GM21717 (cell line): ENCODE results near the gene POR.
A peak's percentile ranks its signal among the peaks of the same experiment; 100 is the strongest.
"Not testable (repeated sequence)": the region's sequence is repeated elsewhere in the genome, so short reads cannot be mapped to it uniquely, and the experiment has no call there.

Experiments used
- ATAC-seq: cut with Tn5 transposase; IDR thresholded peaks from one replicate; pipeline ENCODE4 v1.9.1; 2021; ENCODE audit warnings: mild to moderate bottlenecking, moderate library complexity; ENCODE audit not compliant: unreplicated experiment

The POR gene

DNA sequence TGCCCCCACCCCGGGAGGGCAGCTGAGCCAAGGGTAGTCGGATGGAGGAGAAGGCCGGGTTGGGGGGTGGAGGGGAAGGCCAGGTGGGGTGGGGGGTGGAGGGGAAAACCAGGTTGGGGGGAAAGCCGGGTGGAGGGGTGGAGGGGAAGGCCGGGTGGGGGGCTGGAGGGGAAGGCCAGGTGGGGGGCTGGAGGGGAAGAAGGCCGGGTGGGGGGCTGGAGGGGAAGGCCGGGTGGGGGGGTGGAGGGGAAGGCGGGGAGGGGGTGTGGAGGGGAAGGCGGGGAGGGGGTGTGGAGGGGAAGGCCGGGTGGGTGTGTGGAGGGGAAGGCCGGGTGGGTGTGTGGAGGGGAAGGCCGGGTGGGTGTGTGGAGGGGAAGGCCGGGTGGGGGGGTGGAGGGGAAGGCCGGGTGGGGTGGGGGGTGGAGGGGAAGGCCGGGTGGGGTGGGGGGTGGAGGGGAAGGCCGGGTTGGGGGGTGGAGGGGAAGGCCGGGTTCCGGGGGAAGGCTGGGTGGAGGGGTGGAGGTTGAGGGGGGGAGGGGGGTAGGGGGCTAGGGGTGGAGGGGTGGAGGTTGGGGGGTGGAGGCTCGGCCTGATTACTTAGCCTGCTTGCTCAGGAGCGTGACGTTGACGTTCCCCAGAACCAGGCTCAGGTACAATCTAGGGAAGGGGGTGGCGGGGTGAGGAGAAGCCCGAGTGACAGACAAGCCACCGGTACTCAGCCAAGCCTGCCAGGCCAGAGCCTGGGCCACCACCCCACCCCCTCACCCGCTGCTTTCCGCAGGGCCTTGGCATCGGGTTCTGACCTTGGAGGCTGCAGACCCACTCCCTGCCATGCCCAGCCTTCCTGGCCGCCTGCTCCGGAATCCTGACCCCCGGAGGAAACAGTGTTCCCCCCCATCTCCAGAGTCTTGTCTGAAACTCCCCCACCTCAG, 73.9 kb downstream of the POR start:
- ATAC-seq = no peak

DNA sequence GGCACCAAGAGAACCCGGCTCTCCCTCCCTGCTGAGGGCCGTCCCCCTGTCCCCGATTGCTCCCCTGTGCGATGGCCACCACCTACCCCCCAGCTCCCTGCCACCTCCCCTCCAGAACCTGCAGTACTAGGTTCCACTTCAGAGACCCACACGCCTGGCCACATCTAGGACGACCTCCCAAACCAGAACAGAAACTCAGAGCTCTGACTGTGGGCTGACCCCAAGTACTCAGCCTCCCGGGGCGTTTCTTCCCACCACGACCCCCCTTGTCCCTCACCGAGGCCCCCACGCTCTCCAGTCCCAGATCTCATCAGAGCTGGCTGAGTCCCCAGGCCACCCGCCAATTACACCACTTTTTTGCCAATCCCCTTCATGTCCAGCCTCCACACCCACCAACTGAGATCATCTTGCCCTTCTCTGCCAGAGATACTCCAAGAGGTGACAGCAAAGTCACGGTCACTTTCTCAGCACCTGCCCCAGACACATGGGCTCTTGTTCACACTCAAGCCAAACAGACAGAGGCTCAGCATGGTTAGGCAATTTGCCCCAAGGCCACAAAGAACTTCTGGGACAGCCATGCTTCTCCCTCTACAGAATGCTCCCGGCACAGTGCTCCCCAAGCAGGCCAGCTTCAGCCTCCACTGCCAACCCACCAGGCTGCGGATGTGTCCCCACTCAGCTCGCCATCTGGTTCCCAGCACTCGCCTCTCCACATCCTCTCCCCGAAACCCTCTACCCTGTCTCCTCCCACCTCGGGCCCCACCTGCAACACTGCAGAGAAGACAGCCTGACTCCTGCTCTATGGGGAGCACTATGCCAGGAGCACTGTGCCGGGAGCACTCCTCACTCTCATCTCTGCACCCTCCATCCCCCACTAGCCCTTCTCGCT, 74.8 kb downstream of the POR start:
- no peak for ATAC-seq

DNA sequence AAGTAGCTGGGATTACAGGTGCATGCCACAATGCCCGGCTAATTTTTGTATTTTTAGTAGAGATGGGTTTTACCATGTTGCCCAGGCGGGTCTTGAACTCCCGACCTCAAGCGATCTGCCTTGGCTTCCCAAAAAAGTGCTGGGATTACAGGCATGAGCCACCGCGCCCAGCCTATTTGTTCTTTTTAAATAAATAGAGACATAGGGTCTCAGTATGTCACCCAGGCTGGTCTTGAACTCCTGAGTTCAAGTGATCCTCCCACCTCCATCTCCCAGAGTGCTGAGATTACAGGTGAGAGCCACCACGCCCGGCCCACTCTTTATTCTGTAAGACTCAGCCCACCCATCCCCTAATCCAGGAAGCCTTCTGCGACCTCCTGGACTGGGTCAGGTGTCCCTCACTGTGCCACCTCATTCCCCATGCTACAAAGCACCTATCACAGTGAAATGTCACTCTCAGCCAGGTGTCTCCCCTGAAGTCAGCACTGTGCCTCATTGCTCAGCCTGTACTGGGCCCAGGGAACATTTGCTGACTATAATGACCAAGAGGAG, 76.7 kb downstream of the POR start:
- ATAC-seq = no peak

DNA sequence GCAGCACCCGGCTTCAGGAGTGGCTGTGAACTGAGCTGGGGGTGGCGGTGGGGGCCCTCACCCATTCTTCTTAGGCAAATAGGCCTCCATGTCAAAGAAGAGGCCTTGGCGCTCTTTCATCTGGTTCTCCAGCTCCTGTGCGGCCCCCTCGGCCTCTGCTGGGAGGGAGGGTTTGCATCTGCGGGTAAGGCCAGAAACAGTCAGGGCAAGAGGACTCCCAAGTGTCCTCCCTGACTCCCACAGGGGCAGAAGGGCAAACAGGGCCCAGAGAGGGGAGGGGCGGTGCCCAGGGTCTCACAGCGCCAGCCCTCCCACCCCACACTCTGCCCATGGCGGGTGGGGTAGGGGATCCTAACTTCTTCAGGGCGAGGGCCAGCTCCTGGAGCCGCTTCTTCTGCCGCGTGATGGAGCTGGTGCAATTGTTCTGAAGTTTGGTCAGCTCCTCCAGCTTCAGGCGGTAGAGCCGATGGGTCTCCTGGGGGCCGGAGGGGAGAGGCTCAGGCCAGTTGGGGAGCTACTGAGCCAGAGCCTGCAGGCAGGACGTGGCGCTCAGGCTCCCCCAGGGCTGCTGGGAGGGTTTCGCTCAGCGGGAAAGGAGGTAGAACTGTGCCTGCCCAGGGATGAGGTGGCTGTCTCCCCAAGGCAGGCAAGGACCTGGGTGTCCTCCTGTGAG, 77.3 kb downstream of the POR start:
- ATAC-seq = no peak

GRCh38 chr7:75993689-75994387, 78.9 kb downstream of the POR start:
- no peak for ATAC-seq

DNA sequence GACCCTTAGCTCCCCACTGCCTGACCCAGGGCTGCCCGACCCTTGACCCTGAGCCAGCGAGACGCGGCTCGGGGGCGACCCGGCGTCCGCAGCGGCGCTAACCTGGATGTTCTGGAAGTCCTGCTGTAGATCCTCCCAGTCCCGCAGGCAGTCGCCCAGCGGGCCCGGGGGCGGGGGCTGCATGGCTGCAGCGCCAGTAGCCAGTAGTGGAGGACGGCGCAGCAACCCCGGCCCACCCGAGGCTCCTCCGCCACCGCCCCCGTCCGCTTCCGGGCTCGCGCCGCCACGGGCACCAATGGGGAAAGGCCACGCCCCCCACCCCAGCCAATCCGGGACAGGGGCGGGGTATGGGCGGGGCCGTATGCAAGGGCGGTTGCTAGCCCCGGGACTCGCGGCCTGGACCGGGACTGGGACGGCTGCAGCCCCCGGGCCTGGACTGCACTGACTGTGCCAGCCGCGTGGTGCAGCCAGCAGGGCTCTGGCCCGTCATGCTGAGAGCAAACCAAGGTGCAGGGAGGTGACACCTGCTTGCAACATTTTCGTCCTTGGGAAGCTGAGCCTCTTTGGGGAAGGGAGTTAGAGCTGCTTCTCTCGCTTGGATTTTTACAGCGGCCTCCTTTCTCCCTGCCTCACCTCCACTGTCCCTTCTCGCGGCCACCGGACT, 79.6 kb downstream of the POR start, which contains the start of gene TMEM120A:
Gene TMEM120A (minus strand): TSS at position 208 of the 664 bp plus-strand sequence. CDS start 25 bp downstream, at position 183.
- ATAC-seq = peak; percentile 88

- no peak for ATAC-seq
Observed at GRCh38 chr7:75995052-75995471, 80.1 kb downstream of the POR start.

DNA sequence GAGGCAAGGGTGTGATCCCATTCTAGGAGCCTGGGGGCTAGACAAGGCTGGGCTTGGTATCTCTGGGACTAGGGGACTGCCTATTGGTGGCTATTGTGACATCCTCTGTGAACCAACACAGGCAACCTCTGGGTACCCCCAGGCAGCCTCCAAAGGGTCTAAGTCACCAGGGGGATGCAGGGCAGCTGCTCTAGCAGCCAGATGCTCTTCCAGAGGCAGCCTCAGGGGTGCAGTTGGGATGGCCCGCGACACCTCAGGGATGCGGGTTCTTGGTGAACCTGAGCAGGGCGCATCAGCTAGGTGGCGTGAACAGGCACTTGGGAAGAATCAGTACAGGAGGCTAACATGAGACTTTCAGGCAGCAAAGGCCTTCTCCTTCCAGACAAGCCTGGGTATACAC, 81.0 kb downstream of the POR start:
- ATAC-seq = no peak

DNA sequence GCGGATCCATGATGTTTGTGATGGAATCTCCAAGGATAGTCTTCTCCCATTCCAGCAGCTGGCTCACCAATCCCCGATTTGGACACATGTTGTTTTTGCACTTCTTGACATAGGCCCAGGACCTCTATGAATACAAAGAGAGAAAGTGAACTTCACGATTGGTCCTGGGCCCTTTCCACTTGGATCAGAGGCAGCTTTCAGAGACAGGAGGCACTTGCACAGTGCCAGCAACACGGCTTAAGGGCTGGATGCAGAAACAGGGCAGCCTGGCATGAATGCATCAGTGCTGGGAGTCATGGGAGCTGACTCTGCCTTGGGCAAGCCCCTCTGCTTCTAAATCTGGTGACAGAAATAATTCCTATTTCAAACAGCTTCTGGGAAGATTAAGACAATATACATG, 81.5 kb downstream of the POR start:
- no peak for ATAC-seq

DNA sequence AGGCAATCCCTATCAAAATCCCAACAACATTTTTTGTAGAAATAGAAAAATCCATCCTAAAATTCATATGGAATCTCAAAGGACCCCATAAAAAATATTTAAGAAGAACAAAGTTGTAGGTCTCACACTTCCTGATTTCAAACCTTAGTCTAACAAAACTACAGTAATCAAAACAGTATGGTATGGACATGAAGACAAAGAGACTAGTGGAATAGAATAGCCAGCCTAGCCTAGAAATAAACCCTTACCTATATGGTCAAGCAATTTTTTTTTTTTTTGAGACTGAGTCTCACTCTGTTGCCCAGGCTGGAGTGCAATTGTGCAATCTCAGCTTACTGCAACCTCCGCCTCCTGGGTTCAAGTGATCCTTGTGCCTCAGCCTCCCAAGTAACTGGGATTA, 83.1 kb downstream of the POR start:
- ATAC-seq = no peak

DNA sequence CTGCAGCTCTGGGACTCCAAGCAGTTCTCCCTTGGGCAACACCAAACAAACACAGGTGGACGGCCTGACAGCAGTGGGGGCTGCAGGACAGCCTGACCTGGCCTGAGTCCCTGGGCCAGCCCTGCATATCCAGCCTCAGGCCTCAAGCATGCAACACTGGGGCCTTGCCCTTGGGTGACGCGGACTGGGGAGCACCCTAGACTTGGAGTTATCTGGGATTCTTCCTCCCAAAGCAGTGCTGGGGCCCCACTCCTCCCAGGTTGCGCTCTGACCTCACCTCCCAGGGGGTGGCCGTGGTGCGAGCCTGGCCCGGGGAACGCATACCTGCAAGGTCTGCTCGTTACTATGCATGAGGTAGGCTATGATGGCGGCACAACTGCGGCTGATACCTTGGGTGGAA, 85.6 kb downstream of the POR start:
- ATAC-seq = no peak

DNA sequence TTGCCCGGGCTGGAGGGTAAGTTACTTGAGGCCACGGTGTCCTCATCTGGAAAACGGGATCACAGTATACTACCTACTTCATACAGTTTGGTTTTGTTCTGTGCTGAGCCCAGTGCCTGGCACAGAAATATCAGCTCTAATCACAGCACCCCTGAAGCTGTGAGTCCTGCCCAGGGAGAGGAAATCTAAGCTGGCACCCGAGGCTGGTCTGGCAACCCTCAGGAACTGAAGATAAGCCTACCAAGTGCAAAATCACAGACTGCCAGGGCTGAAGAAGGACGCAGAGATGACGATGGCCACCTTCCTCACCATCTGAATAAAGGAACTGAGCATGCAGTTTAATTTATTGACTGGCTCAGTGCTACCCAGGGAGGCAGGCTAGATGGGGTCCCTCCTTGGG, 87.2 kb downstream of the POR start:
- no peak for ATAC-seq

GRCh38 chr7:76002822-76003221, 87.9 kb downstream of the POR start:
- ATAC-seq = no peak

DNA sequence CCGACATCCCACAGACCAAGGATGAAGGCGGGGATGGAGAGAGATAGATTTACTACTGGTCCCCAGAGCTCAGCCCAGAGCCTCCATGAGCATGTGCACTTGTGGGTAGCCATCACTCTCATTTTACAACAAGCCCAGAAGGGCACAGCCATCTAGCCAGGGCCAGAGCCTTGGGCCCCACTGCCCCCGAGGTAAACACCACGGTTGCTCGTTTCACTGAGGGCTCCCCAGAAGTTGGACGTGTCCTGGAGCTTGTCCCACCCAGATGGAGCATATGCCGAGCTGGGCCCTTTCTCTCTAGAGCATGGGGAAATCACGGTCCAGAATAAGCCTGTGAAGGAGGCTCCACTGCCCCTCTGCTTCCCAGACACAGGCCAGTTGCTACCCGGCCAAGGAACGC, 88.4 kb downstream of the POR start:
- ATAC-seq = no peak

DNA sequence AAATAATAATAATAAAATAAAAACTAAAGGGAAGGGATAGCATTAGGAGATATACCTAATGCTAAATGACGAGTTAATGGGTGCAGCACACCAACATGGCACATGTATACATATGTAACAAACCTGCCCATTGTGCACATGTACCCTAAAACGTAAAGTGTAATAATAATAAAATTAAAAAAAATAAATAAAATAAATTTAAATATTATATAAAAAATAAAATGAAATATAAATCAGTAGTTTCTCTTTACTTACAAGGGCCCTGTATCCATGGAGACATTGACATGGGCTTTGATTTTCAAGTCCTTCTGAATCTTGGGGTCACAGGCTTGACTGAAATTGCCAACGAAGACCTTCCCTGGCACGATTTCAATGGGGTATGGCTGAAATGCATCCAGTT, 90.0 kb downstream of the POR start:
- not testable (repeated sequence) for ATAC-seq

DNA sequence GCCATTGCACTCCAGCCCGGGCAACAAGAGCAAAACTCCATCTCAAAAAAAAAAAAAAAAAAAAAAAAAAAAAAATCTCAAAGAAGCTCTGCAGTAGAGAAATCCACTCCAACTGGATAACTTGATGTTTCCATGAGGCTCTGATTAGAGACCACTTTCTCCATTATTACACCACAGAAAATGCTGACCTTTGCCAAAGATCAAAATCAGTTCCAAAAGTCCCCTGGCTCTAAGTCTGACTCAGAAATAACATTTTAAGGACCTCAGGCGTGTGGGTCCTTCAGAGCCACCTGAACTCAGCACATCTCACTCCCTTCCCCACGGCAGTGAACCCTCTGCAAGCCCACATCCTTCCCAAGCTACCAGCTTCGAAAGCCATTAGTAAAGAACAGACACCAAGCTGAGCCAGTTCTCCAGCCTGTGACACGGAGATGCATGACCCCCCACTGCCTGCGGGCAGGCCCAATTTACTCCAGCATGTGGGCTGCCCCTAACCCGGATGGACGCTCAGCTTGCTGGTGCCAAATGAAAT, 93.3 kb downstream of the POR start:
- no peak for ATAC-seq

GRCh38 chr7:76009672-76010600, 95.0 kb downstream of the POR start:
- no peak for ATAC-seq

DNA sequence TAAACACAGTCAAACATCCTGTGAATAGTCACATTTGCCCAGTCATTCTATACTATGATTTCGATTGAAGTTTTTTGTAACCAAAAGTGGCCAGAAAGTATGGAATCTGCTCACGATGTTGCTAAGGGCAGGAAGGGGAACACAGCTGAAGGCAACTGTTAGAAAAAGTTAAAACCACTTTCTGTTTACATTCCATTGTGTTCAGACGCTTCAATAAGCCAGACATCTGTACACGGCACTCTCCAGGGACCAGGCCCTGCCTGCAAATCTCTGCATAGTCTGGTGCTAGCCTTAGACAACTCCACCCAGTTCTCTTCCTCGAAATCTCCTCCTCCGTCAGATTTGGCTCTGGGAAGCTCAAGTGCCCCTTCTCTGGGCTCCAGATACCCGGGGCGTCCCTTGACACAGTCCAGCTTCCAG, 96.5 kb downstream of the POR start:
- ATAC-seq = no peak
